GM12873 (cell line): ENCODE data around the gene RASSF7.

ENCODE experiments used
- TF ChIP-seq, protein P1 (sequence below): IDR thresholded peaks from 2 replicates; pipeline ENCODE4 v1.5.1; 2012; ENCODE audit warnings: low read depth, mild to moderate bottlenecking, moderate library complexity, low read length, control low read depth; ENCODE audit not compliant: insufficient read depth; ENCODE audit errors: missing control alignments

The RASSF7 gene

DNA sequence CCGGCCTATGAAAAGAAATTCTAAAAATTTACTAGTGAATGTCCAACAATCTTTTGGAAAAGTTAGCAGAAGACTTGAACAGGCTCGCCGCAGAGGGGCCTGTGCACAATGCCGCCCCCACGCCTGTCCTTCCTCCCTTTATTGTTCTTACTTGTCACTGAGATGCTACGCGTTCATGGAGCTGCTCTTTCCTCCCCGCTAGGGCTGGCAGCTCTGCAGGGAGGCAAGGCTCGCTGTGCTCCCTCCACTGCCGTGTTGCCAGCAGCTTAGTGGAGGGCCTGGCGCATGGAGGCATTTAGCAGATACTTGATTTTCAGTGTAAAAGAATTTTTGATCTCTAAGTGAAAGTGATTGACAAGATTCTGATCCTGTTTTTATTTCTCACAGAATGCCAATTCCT is 30.2 kb downstream of the RASSF7 start:
- TF ChIP-seq, protein P1, sequence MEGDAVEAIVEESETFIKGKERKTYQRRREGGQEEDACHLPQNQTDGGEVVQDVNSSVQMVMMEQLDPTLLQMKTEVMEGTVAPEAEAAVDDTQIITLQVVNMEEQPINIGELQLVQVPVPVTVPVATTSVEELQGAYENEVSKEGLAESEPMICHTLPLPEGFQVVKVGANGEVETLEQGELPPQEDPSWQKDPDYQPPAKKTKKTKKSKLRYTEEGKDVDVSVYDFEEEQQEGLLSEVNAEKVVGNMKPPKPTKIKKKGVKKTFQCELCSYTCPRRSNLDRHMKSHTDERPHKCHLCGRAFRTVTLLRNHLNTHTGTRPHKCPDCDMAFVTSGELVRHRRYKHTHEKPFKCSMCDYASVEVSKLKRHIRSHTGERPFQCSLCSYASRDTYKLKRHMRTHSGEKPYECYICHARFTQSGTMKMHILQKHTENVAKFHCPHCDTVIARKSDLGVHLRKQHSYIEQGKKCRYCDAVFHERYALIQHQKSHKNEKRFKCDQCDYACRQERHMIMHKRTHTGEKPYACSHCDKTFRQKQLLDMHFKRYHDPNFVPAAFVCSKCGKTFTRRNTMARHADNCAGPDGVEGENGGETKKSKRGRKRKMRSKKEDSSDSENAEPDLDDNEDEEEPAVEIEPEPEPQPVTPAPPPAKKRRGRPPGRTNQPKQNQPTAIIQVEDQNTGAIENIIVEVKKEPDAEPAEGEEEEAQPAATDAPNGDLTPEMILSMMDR = no peak

DNA sequence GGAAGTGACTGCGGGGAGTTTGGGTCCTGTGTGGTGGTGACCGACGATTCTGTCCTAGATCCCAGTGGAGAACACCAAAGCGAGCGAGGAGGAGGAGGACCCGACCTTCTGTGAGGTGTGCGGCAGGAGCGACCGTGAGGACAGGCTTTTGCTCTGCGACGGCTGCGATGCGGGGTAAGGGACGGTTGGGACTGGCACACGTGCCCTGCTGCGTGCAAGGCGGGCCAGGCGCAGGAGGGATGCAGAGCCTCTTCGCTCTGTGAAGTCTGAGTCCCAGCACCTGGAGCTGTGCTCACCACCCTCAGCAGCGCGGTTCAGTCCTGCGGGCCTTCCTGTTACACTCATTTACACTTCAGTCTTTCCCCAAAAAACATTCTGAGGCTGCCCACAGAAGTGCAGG is 31.7 kb downstream of the RASSF7 start:
- TF ChIP-seq, protein P1 = no peak

DNA sequence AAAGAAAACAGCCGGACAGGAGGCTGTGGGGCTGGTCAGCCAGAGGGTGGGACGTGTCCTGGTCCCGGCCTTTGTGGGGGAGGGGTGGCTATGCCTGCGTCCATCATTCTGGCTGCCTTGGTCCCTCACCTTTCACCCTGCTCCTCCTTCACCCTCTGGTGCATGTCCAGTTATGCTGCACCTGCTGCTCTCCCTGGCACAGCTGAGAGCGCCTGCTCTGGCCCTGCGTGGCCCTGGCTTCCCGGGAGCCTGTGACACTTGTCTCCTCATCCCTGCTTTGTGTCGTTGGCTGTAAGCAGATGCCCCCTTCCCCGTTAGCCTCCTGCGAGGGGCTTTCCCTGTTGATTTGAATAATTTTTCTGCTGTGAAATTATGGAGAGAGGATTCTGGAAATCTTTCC is 32.1 kb downstream of the RASSF7 start:
- TF ChIP-seq, protein P1 = no peak

DNA sequence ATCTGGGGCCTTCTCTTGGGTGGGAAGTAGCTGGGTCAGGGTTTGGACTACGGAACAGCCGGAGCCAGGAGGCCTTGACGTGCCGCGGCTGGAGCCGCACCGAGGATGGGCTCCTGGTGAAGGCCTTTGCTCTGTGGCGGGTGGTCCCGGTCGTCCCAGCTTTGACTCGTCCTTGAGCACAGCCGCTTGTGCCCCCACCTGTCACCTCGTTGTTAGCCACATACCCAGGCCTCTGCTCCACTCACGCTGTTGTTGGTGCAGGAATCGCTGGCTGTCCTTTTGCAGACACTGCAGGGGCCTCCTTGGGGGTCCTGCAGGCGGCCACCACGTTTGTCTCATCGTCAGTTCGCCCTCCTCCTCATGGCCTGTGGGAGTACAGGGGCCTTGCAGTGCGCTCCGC is 32.6 kb downstream of the RASSF7 start:
- TF ChIP-seq, protein P1 = no peak

DNA sequence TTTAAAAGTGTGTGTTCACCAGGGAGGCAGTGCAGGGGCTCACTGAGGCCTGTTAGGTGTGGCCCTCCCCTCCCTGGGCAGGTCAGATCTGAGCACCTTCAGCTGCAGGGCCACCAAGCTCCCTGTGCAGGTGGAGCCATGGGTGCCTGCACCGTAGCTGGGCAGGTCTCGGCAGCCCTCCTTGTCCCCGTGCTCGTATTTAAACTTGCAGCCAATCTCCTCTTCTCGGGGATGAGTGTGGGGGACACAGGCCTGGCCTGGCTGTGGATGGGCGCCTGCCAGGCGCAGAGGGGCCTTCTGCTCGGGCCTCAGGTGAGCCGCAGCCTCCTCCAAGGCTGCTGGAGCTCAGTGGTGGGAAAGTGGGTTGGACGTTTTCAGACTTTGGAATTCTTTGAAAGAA is 34.6 kb downstream of the RASSF7 start:
- TF ChIP-seq, protein P1 = no peak

DNA sequence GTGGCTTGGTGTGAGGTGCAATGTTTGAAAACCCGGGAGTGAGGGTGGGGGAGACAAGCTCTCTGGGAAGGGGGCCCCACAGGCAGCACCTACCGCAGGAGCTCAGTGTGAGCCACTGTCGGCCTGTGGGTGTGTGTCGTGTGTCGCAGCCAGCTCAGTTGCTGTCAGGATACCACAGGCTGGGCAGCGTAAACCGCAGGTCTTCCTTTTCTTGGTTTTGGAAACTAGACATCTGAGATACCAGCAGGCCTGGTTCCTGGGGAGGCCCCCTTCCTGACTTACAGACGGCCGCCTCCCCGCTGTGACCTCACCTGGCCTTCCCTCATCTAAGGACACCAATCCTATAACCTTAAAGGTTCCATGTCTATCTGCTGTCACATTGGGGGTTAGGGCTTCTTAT is 35.6 kb downstream of the RASSF7 start:
- TF ChIP-seq, protein P1 = no peak

DNA sequence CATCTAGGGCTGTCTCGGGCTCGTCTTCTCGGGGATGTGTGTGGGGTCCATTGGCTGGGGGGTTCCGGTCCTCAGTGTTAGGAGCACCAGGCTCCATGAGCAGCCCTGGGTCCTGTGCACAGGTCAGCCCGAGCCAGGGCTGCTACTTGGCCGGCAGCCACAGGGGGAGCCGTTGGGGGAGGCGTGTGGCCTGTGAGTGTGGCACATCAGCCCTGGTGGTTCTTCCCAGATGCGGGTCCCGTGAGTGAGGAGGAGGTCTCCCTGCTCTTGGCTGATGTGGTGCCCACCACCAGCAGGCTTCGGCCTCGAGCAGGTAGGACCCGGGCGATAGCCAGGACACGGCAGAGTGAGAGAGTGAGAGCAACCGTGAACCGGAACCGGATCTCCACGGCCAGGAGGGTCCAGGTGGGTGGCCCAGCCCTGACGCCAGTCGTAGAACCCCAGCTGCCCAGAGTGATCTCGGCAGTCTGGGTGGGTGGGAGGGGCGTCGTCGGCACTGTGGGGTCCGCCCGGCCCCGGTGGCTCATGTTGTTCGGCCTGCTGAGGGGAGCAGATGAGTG is 36.5 kb downstream of the RASSF7 start:
- TF ChIP-seq, protein P1 = peak; percentile 54
